ENCODE results near the gene PPP1R26. TPM values are rescaled to one million over a fixed set of nuclear protein-coding genes. Genes with fewer than 3 reads are reported as not detected.
"Not testable (repeated sequence)": the region's sequence is repeated elsewhere in the genome, so short reads cannot be mapped to it uniquely, and the experiment has no call there.

PPP1R26 gene
- polyA plus RNA-seq, 1 donor from 2014 or later, result 20.1 TPM

GRCh38 chr9:135438581-135439232 lies 40.9 kb upstream of the PPP1R26 start:
- H3K9me2 ChIP-seq (ENCODE audit: insufficient read depth, low read length); H3K9me3 ChIP-seq (ENCODE audit: low read length); H2AFZ ChIP-seq (ENCODE audit: low read depth, low read length); H4K20me1 ChIP-seq (ENCODE audit: insufficient read depth); H3K4me3 ChIP-seq (ENCODE audit: low read length); H3K4me2 ChIP-seq (ENCODE audit: low read length); H3K27ac ChIP-seq (ENCODE audit: low read length); H3K9ac ChIP-seq (ENCODE audit: low read length); H3K27me3 ChIP-seq (ENCODE audit: insufficient read depth, low read depth, low read length); H3K36me3 ChIP-seq (ENCODE audit: insufficient read depth, low read length); H3F3A ChIP-seq (ENCODE audit: insufficient read depth, low read length, poor library complexity, severe bottlenecking); H3K79me2 ChIP-seq (replicated peaks; ENCODE audit: insufficient read depth, low read length): not testable (repeated sequence)

- H3K27ac ChIP-seq (ENCODE audit: low read length); H4K20me1 ChIP-seq (ENCODE audit: insufficient read depth); H3K9me2 ChIP-seq (ENCODE audit: insufficient read depth, low read length); H3K9me3 ChIP-seq (ENCODE audit: low read length); H3F3A ChIP-seq (ENCODE audit: insufficient read depth, low read length, poor library complexity, severe bottlenecking); H3K36me3 ChIP-seq (ENCODE audit: insufficient read depth, low read length); H3K4me3 ChIP-seq (ENCODE audit: low read length); H3K4me2 ChIP-seq (ENCODE audit: low read length); H2AFZ ChIP-seq (ENCODE audit: low read depth, low read length); H3K79me2 ChIP-seq (replicated peaks; ENCODE audit: insufficient read depth, low read length); H3K9ac ChIP-seq (ENCODE audit: low read length); H3K27me3 ChIP-seq (ENCODE audit: insufficient read depth, low read depth, low read length): not testable (repeated sequence)
Observed at GRCh38 chr9:135439514-135439913, 40.1 kb upstream of the PPP1R26 start.

- no peaks in the 10 kb centered on the region for H3K36me3 ChIP-seq (ENCODE audit: insufficient read depth, low read length)
Observed at GRCh38 chr9:135439916-135440315, 39.7 kb upstream of the PPP1R26 start.

More at GRCh38 chr9:135439916-135440315, 39.7 kb upstream of the PPP1R26 start:
- H3F3A ChIP-seq (ENCODE audit: insufficient read depth, low read length, poor library complexity, severe bottlenecking), result no peaks in the 10 kb centered on the region
- no peaks in the 10 kb centered on the region for H3K79me2 ChIP-seq (replicated peaks; ENCODE audit: insufficient read depth, low read length)
- no peak overlapping the region for H3K4me2 ChIP-seq (ENCODE audit: low read length)
- no peaks in the 10 kb centered on the region for H3K9me2 ChIP-seq (ENCODE audit: insufficient read depth, low read length)
- H3K9ac ChIP-seq (ENCODE audit: low read length), result no peak overlapping the region
- no peak overlapping the region for H3K4me3 ChIP-seq (ENCODE audit: low read length)
- no peaks in the 10 kb centered on the region for H3K9me3 ChIP-seq (ENCODE audit: low read length)
- H2AFZ ChIP-seq (ENCODE audit: low read depth, low read length), result no peak overlapping the region
- H4K20me1 ChIP-seq (ENCODE audit: insufficient read depth), result no peaks in the 10 kb centered on the region
- no peak overlapping the region for H3K27ac ChIP-seq (ENCODE audit: low read length)
- H3K27me3 ChIP-seq (ENCODE audit: insufficient read depth, low read depth, low read length), result no peaks in the 10 kb centered on the region
- TF ChIP-seq EZH2 (IDR thresholded peaks at IDR 0.05; ENCODE audit: borderline replicate concordance, insufficient read depth, low read length, poor library complexity, severe bottlenecking), result no peak
- no peak for TF ChIP-seq TAF1 (IDR thresholded peaks at IDR 0.05; ENCODE audit: low read depth)
- no peak for TF ChIP-seq EP300 (conservative IDR thresholded peaks at IDR 0.05; ENCODE audit: poor library complexity, severe bottlenecking)
- no peak for TF ChIP-seq REST (IDR thresholded peaks at IDR 0.05; ENCODE audit: borderline replicate concordance)
